Thyroid gland (tissue), 4 donors: Measurements from ENCODE around the gene AVP. TPM values are rescaled to one million over a fixed set of nuclear protein-coding genes. Genes with fewer than 3 reads are reported as not detected.

Experiments
- DNase-seq, 2 donors: peaks; one replicate each; pipeline ENCODE4 v3.0.0-alpha.2; 2019
- H3K27ac ChIP-seq, 3 donors: fragments of 200-600 bp; sonication (generic); 1 replicate in 2 of 3; 2 replicates in 1 of 3; pipeline ENCODE4 v1.5.1; 2016 to 2019; ENCODE audit warnings: mild to moderate bottlenecking in 1 of 3, moderate library complexity in 1 of 3
- H3K27me3 ChIP-seq: fragments of 200-600 bp; sonication (generic); one replicate; pipeline ENCODE4 v1.5.1; 2019
- H3K36me3 ChIP-seq, 2 donors: fragments of 200-600 bp; sonication (generic); one replicate each; pipeline ENCODE4 v1.5.1; 2016 to 2019
- H3K4me1 ChIP-seq, 2 donors: fragments of 200-600 bp; sonication (generic); one replicate each; pipeline ENCODE4 v1.5.1; 2017 to 2019
- H3K4me3 ChIP-seq, 3 donors: fragments of 200-600 bp; sonication (generic); replicated peaks in 1 of 3; 1 replicate in 2 of 3; 2 replicates in 1 of 3; pipeline ENCODE4 v1.5.1; 2016; ENCODE audit warnings: mild to moderate bottlenecking in 1 of 3
- H3K9me3 ChIP-seq: fragments of 200-600 bp; sonication (generic); one replicate; pipeline ENCODE4 v1.5.1; 2017
- CTCF ChIP-seq, 6 experiments: fragments of 200-600 bp in 3 of 6; fragments of 450-650 bp in 3 of 6; sonication (generic) in 3 of 6; IDR thresholded peaks; one replicate each; pipeline ENCODE4 v1.5.1; 2016 to 2019; ENCODE audit warnings: antibody characterized with exemption in 6 of 6, mild to moderate bottlenecking in 2 of 6, inconsistent platforms in 1 of 6, moderate library complexity in 1 of 6
- POLR2A ChIP-seq, 2 donors: fragments of 450-650 bp; IDR thresholded peaks; one replicate each; pipeline ENCODE4 v1.6.1; 2017; ENCODE audit warnings: antibody characterized with exemption in 2 of 2, mild to moderate bottlenecking in 2 of 2, moderate library complexity in 1 of 2
- WGBS, 2 donors: methylation state at CpG; one replicate each; pipeline ENCODE4 v1.1.5; 2017; 5-methylcytosine and 5-hydroxymethylcytosine counted together
- intact Hi-C: fragments of 100-400 bp; cut with DNase I; formaldehyde crosslinking; loops from one replicate; pipeline ENCODE4 v1.15.1; 2023
- total RNA-seq, 4 donors: library from RNA; depleted of rRNA; stranded (reverse); fragments of >200 nt; gene quantifications; one replicate each; pipeline ENCODE4 v1.2.3, GENCODE V29; 2016

The AVP gene
- total RNA-seq, 4 donors from 2014 or later, result not detected

- Histone ChIP-seq H3K9me3 (no peaks in the 10 kb centered on the region), H3K4me1 (peaks cover 5 to 6% of the 10 kb centered on the region in 2 donors), H3K27me3 (no peaks in the 10 kb centered on the region), H3K4me3 (no peak overlapping the region), H3K36me3 (peaks cover 29 to 32% of the 10 kb centered on the region in 2 donors), H3K27ac (no peak overlapping the region)
- WGBS, 2 donors, result 87 to 96% methylated on average over 3 of the region's 3 CpGs
- TF ChIP-seq POLR2A (IDR thresholded peaks at IDR 0.05) (no peak), CTCF (IDR thresholded peaks at IDR 0.05) (no peak)
- intact Hi-C loops, result no loop called here
- DNase-seq, result no peak
Observed at GRCh38 chr20:3037654-3038053, 46.9 kb downstream of the AVP start.

- DNase-seq, result no peak
- no peak for TF ChIP-seq CTCF (IDR thresholded peaks at IDR 0.05)
- no peak for TF ChIP-seq POLR2A (IDR thresholded peaks at IDR 0.05)
- peaks cover 28 to 40% of the 10 kb centered on the region in 2 donors for H3K36me3 ChIP-seq
- H3K4me3 ChIP-seq, result no peak overlapping the region
- H3K9me3 ChIP-seq, result no peaks in the 10 kb centered on the region
- intact Hi-C loops, result no loop called here
- no peak overlapping the region for H3K27ac ChIP-seq
- H3K27me3 ChIP-seq, result no peaks in the 10 kb centered on the region
- WGBS, 2 donors, result 86 to 87% methylated on average over 8 of the region's 8 CpGs
- no peaks in the 10 kb centered on the region for H3K4me1 ChIP-seq
Observed at GRCh38 chr20:3032624-3033023, 51.9 kb downstream of the AVP start.

Other genes with a start within 250 kb of the AVP start
- gene PCED1A, start 244.1 kb downstream of the AVP start, total RNA-seq, result 10 to 100 TPM; 38.0 to 95.9 (median 63.4) TPM
- 10 to 100 TPM; 26.7 to 44.9 (median 43.4) TPM for gene VPS16, start 244.0 kb downstream of the AVP start, total RNA-seq
- gene PTPRA, start 211.2 kb downstream of the AVP start, total RNA-seq, result 100 to 1,000 TPM in 2 of 4 donors, 10 to 100 TPM in 2; 73.4 to 110 (median 93.1) TPM
- 1 to 10 TPM in 1 of 4 donors, not detected in 3; 1.6 TPM for gene GNRH2, start 41.1 kb downstream of the AVP start, total RNA-seq
- gene MRPS26, start 38.7 kb downstream of the AVP start, total RNA-seq, result 100 to 1,000 TPM in 2 of 4 donors, 10 to 100 TPM in 2; 56.3 to 148 (median 86.4) TPM
- gene OXT, start 13.1 kb downstream of the AVP start, total RNA-seq, result not detected
- gene FASTKD5, start 75.1 kb upstream of the AVP start, total RNA-seq, result 10 to 100 TPM; 20.6 to 24.2 (median 21.3) TPM
- gene UBOX5, start 75.1 kb upstream of the AVP start, total RNA-seq, result 10 to 100 TPM in 1 of 4 donors, 1 to 10 TPM in 3; 7.0 to 12.4 (median 8.7) TPM
- gene LZTS3, start 88.8 kb upstream of the AVP start, total RNA-seq, result 10 to 100 TPM; 27.7 to 39.1 (median 35.1) TPM
- 100 to 1,000 TPM in 3 of 4 donors, 10 to 100 TPM in 1; 95.5 to 136 (median 126) TPM for gene DDRGK1, start 120.0 kb upstream of the AVP start, total RNA-seq
- 10 to 100 TPM; 58.3 to 81.3 (median 68.2) TPM for gene ITPA, start 124.8 kb upstream of the AVP start, total RNA-seq
- 100 to 1,000 TPM in 2 of 4 donors, 10 to 100 TPM in 2; 26.3 to 133 (median 85.8) TPM for gene SLC4A11, start 154.5 kb upstream of the AVP start, total RNA-seq